IMR-90 (cell line): Measurements from ENCODE around the gene TMIGD1. TPM values are rescaled to one million over a fixed set of nuclear protein-coding genes. Genes with fewer than 3 reads are reported as not detected.

ENCODE experiments used
- ATAC-seq: fragments of 200-7000 bp; cut with Tn5 transposase; 2 replicates; pipeline ENCODE4 v1.9.1; 2020; ENCODE audit warnings: low read depth, mild to moderate bottlenecking, moderate library complexity
- BruUV-seq: library from RNA; stranded (reverse); fragments of 400-500 nt; replicated peaks from 2 replicates; lab custom pipeline; 2021; lab: Mats Ljungman, UMichigan
- CTCF ChIA-PET: fragments of 300-600 bp; formaldehyde crosslinking; extraction: SDS; loops from one replicate; lab custom pipeline; 2021; ENCODE audit warnings: antibody characterized with exemption; lab: Yijun Ruan, JAX
- POLR2A ChIA-PET: fragments of 300-600 bp; sonication (Branson Sonifier 250); formaldehyde crosslinking; loops from one replicate; lab custom pipeline; 2022; ENCODE audit warnings: antibody characterized with exemption; ENCODE audit not compliant: unreplicated experiment; lab: Charles Lee
- DNase-seq: peaks from one replicate; pipeline ENCODE4 v3.0.0; 2013
- H2AFZ ChIP-seq: replicated peaks from 2 replicates; pipeline ENCODE3; 2013; ENCODE audit warnings: low read length, mild to moderate bottlenecking; ENCODE audit not compliant: poor library complexity
- H2AK5ac ChIP-seq: 2 replicates; pipeline ENCODE4 v1.6.1; 2013; ENCODE audit warnings: low read depth, low read length, inconsistent platforms
- H2AK9ac ChIP-seq: replicated peaks from 2 replicates; pipeline ENCODE3; 2013; ENCODE audit warnings: mild to moderate bottlenecking, low read depth, low read length, moderate library complexity; ENCODE audit not compliant: poor library complexity
- H2BK120ac ChIP-seq: 2 replicates; pipeline ENCODE4 v1.6.1; 2013; ENCODE audit warnings: low read depth, low read length, inconsistent platforms
- H2BK15ac ChIP-seq: 3 replicates; pipeline ENCODE4 v1.6.1; 2013; ENCODE audit warnings: low read depth, low read length, inconsistent platforms
- H2BK20ac ChIP-seq: 2 replicates; pipeline ENCODE4 v1.6.1; 2013; ENCODE audit warnings: low read depth, mild to moderate bottlenecking, inconsistent platforms, low read length, moderate library complexity
- H2BK5ac ChIP-seq: 2 replicates; pipeline ENCODE4 v1.6.1; 2013; ENCODE audit warnings: mild to moderate bottlenecking, low read depth, low read length, inconsistent platforms; ENCODE audit not compliant: poor library complexity, severe bottlenecking
- H3K14ac ChIP-seq: replicated peaks from 2 replicates; pipeline ENCODE4 v1.6.1; 2013; ENCODE audit warnings: low read depth, low read length, inconsistent platforms
- H3K18ac ChIP-seq: 2 replicates; pipeline ENCODE4 v1.6.1; 2013; ENCODE audit warnings: low read depth, low read length, control low read depth
- H3K23ac ChIP-seq: 2 replicates; pipeline ENCODE4 v1.6.1; 2013; ENCODE audit warnings: low read depth, low read length, inconsistent platforms
- H3K27ac ChIP-seq: 2 replicates; pipeline ENCODE4 v1.5.1; 2013; ENCODE audit warnings: mild to moderate bottlenecking, control low read depth, low read length; ENCODE audit not compliant: insufficient read depth
- H3K27me3 ChIP-seq: 2 replicates; pipeline ENCODE4 v1.6.1; 2013; ENCODE audit warnings: low read length; ENCODE audit not compliant: control insufficient read depth, insufficient read depth
- H3K36me3 ChIP-seq: 2 replicates; pipeline ENCODE4 v1.6.1; 2013; ENCODE audit warnings: low read length, mixed read lengths; ENCODE audit not compliant: control insufficient read depth, insufficient read depth
- H3K4ac ChIP-seq: 2 replicates; pipeline ENCODE4 v1.6.1; 2013; ENCODE audit warnings: low read depth, low read length, inconsistent platforms
- H3K4me1 ChIP-seq: 2 replicates; pipeline ENCODE4 v1.6.1; 2013; ENCODE audit warnings: low read length, mixed read lengths; ENCODE audit not compliant: control insufficient read depth, insufficient read depth
- H3K4me2 ChIP-seq: 2 replicates; pipeline ENCODE4 v1.6.1; 2013; ENCODE audit warnings: low read depth, mild to moderate bottlenecking, control low read depth, low read length, moderate library complexity
- H3K4me3 ChIP-seq: 2 replicates; pipeline ENCODE4 v1.5.1; 2013; ENCODE audit warnings: low read depth, mild to moderate bottlenecking, control low read depth, low read length, moderate library complexity; ENCODE audit not compliant: insufficient read depth
- H3K56ac ChIP-seq: 2 replicates; pipeline ENCODE4 v1.6.1; 2013; ENCODE audit warnings: low read length, inconsistent platforms; ENCODE audit not compliant: insufficient read depth; ENCODE audit errors: extremely low read depth
- H3K79me1 ChIP-seq, 2 experiments: 2 replicates each; pipeline ENCODE4 v1.6.1; 2013; ENCODE audit warnings: low read length in 2 of 2, inconsistent platforms in 1 of 2, low read depth in 1 of 2
- H3K9ac ChIP-seq: 2 replicates; pipeline ENCODE4 v1.6.1; 2013; ENCODE audit warnings: low read depth, low read length, control low read depth
- H3K9me1 ChIP-seq: 2 replicates; pipeline ENCODE4 v1.6.1; 2013; ENCODE audit warnings: low read length, inconsistent platforms; ENCODE audit not compliant: insufficient read depth
- H3K9me3 ChIP-seq: 2 replicates; pipeline ENCODE4 v1.6.1; 2013; ENCODE audit warnings: low read length; ENCODE audit not compliant: control insufficient read depth, insufficient read depth
- H4K20me1 ChIP-seq: 2 replicates; pipeline ENCODE4 v1.6.1; 2013; ENCODE audit warnings: low read length, inconsistent platforms; ENCODE audit not compliant: insufficient read depth
- H4K5ac ChIP-seq: 2 replicates; pipeline ENCODE4 v1.6.1; 2013; ENCODE audit warnings: mild to moderate bottlenecking, low read depth, low read length, control low read depth
- H4K8ac ChIP-seq, 2 experiments: 2 replicates each; pipeline ENCODE4 v1.6.1; 2013; ENCODE audit warnings: low read depth in 2 of 2, low read length in 2 of 2, control low read depth in 1 of 2, inconsistent platforms in 1 of 2
- H4K91ac ChIP-seq: 2 replicates; pipeline ENCODE4 v1.6.1; 2013; ENCODE audit warnings: low read depth, low read length, inconsistent platforms; ENCODE audit not compliant: insufficient read depth
- BHLHE40 ChIP-seq: fragments of 150-350 bp; IDR thresholded peaks from 2 replicates; pipeline ENCODE4 v1.6.1; 2016; ENCODE audit warnings: mild to moderate bottlenecking, low read depth, low read length
- CEBPB ChIP-seq: IDR thresholded peaks from 2 replicates; pipeline ENCODE4 v1.6.1; 2012; ENCODE audit warnings: low read depth, low read length, improper control_type of control experiment
- CTCF ChIP-seq: conservative IDR thresholded peaks from 2 replicates; pipeline ENCODE4 v1.5.1; 2012; ENCODE audit warnings: mild to moderate bottlenecking, low read depth, low read length, improper control_type of control experiment
- ELK1 ChIP-seq: fragments of 150-350 bp; IDR thresholded peaks from 2 replicates; pipeline ENCODE4 v1.6.1; 2016; ENCODE audit warnings: low read depth, mild to moderate bottlenecking, low read length, moderate library complexity, borderline replicate concordance
- FOS ChIP-seq: fragments of 150-350 bp; IDR thresholded peaks from 2 replicates; pipeline ENCODE4 v1.6.1; 2016; ENCODE audit warnings: low read depth, low read length
- MAFK ChIP-seq: IDR thresholded peaks from 2 replicates; pipeline ENCODE4 v1.6.1; 2012; ENCODE audit warnings: low read depth, low read length, improper control_type of control experiment
- MAZ ChIP-seq: IDR thresholded peaks from 2 replicates; pipeline ENCODE4 v1.6.1; 2012; ENCODE audit warnings: low read depth, mild to moderate bottlenecking, low read length, improper control_type of control experiment, moderate library complexity, borderline replicate concordance
- MXI1 ChIP-seq: IDR thresholded peaks from 2 replicates; pipeline ENCODE4 v1.6.1; 2012; ENCODE audit warnings: low read depth, mild to moderate bottlenecking, low read length, moderate library complexity, borderline replicate concordance
- POLR2A ChIP-seq: IDR thresholded peaks from 2 replicates; pipeline ENCODE4 v1.6.1; 2012; ENCODE audit warnings: mild to moderate bottlenecking, low read depth, low read length
- RAD21 ChIP-seq: IDR thresholded peaks from 2 replicates; pipeline ENCODE4 v1.6.1; 2012; ENCODE audit warnings: low read length, improper control_type of control experiment
- RCOR1 ChIP-seq: IDR thresholded peaks from 2 replicates; pipeline ENCODE4 v1.6.1; 2012; ENCODE audit warnings: mild to moderate bottlenecking, low read length, improper control_type of control experiment; ENCODE audit not compliant: insufficient replicate concordance
- RFX5 ChIP-seq: IDR thresholded peaks from 2 replicates; pipeline ENCODE4 v1.8.0; 2012; ENCODE audit warnings: low read depth, mild to moderate bottlenecking, low read length, moderate library complexity
- SMC3 ChIP-seq: fragments of 150-350 bp; IDR thresholded peaks from 2 replicates; pipeline ENCODE4 v1.6.1; 2016; ENCODE audit warnings: low read depth, mild to moderate bottlenecking, antibody characterized with exemption, low read length, moderate library complexity
- USF2 ChIP-seq: fragments of 150-350 bp; IDR thresholded peaks from 2 replicates; pipeline ENCODE4 v1.6.1; 2017; ENCODE audit warnings: mild to moderate bottlenecking, antibody characterized with exemption, low read length, low read depth
- WGBS, 2 experiments: methylation state at CpG; one replicate each; pipeline versions ENCODE4 v1.1.5 to v1.1.7; 2013; ENCODE audit warnings: missing lambda C conversion rate in 2 of 2; ENCODE audit not compliant: insufficient read length in 1 of 2; ENCODE audit errors: extremely low coverage in 2 of 2; 5-methylcytosine and 5-hydroxymethylcytosine counted together
- dilution Hi-C: fragments of 300-500 bp; cut with HindIII; formaldehyde crosslinking; loops from one replicate; pipeline ENCODE4 v1.14.3; 2018; ENCODE audit warnings: low sequenced_read_pairs; ENCODE audit not compliant: unreplicated experiment
- in situ Hi-C: fragments of 300-500 bp; cut with MboI; formaldehyde crosslinking; loops from 3 replicates; pipeline ENCODE4 v1.14.3; 2019; ENCODE audit warnings: low sequenced_read_pairs, inconsistent platforms, mixed read lengths
- intact Hi-C: fragments of 100-400 bp; cut with micrococcal nuclease; formaldehyde crosslinking; loops from 2 replicates; pipeline ENCODE4 v1.10.0; 2022
- polyA plus RNA-seq, 3 experiments: library from polyadenylated mRNA; depleted of rRNA; stranded (reverse); fragments of >200 nt; gene quantifications; 2 replicates each; pipeline ENCODE4 v1.2.3, GENCODE V29; 2012; ENCODE audit warnings: low replicate concordance in 1 of 3
- total RNA-seq: library from RNA; depleted of rRNA; stranded (reverse); fragments of >200 nt; gene quantifications from 2 replicates; pipeline ENCODE4 v1.2.3, GENCODE V29; 2012

TMIGD1 gene
- total and polyA plus RNA-seq, 2 of the 4 experiments (the other 2 are of a cell fraction), result not detected

- H3K27me3 ChIP-seq, result no peaks in the 10 kb centered on the region
- peak overlapping the region; percentile 40; the same call in 1 of the 2 replicates for H3K23ac ChIP-seq
- no peak overlapping the region for H3K4me2 ChIP-seq
- no TSS peak for BruUV-seq
- peaks cover 8% of the 10 kb centered on the region; the same call in 1 of the 2 replicates for H3K9me1 ChIP-seq
- peak overlapping the region; percentile 18 for H2AFZ ChIP-seq
- H4K91ac ChIP-seq, result peak overlapping the region; percentile 11; the same call in 1 of the 2 replicates
- ChIA-PET CTCF (no interaction called here), POLR2A (no interaction called here)
- peak overlapping the region; percentile 38; the same call in 1 of the 3 replicates for H2BK15ac ChIP-seq
- H3K36me3 ChIP-seq, result no peaks in the 10 kb centered on the region
- H2BK5ac ChIP-seq, result no peak overlapping the region
- H2BK120ac ChIP-seq, result peak overlapping the region; percentile 61; the same call in 1 of the 2 replicates
- H3K14ac ChIP-seq, result peak overlapping the region; percentile 52; the same call in 1 of the 2 replicates
- ATAC-seq (no peak), DNase-seq (no peak)
- H4K20me1 ChIP-seq, result no peaks in the 10 kb centered on the region
- no peak overlapping the region for H3K18ac ChIP-seq
- intact Hi-C loops, result no loop called here
- no peaks in the 10 kb centered on the region for H3K9me3 ChIP-seq
- no peak overlapping the region for H3K9ac ChIP-seq
- no peak overlapping the region for H3K4me3 ChIP-seq
- peak overlapping the region; percentile 32; the same call in 1 of the 2 replicates for H3K4ac ChIP-seq
- no peak overlapping the region for H3K27ac ChIP-seq
- H3K56ac ChIP-seq, result no peak overlapping the region
- H4K5ac ChIP-seq, result no peak overlapping the region; the same call in 1 of the 2 replicates
- dilution Hi-C loops, result no loop called here
- no CpG with 5 or more reads among the region's 13 CpGs for WGBS, 2 experiments
- H4K8ac ChIP-seq, result no peak overlapping the region
- no peaks in the 10 kb centered on the region for H3K79me1 ChIP-seq
- no peak overlapping the region; the same call in 1 of the 2 replicates for H2BK20ac ChIP-seq
- no peak overlapping the region for H2AK9ac ChIP-seq
- in situ Hi-C loops, result no loop called here
- H3K4me1 ChIP-seq, result peaks cover 10% of the 10 kb centered on the region
- H2AK5ac ChIP-seq, result 0 out of 2 replicates have a peak overlapping the region, but pooled peaks have one; percentile 20
- TF ChIP-seq BHLHE40, result no peak
- no peak for TF ChIP-seq USF2
- TF ChIP-seq POLR2A, result no peak
- TF ChIP-seq FOS, result no peak
- no peak for TF ChIP-seq CEBPB
- TF ChIP-seq RCOR1, result no peak
- TF ChIP-seq MAFK, result no peak
- no peak for TF ChIP-seq MAZ
- no peak for TF ChIP-seq RAD21
- no peak for TF ChIP-seq ELK1
- TF ChIP-seq SMC3, result no peak
- no peak for TF ChIP-seq CTCF
- TF ChIP-seq MXI1, result no peak
- TF ChIP-seq RFX5, result no peak
Observed at GRCh38 chr17:30368912-30369720, 35.3 kb upstream of the TMIGD1 start.
